Testis (tissue), 2 donors: ENCODE data around the gene PEAR1.

Experiments
- POLR2A ChIP-seq: fragments of 450-650 bp; IDR thresholded peaks from one replicate; pipeline ENCODE4 v1.6.1; 2017; ENCODE audit warnings: antibody characterized with exemption, mild to moderate bottlenecking, moderate library complexity
- TF ChIP-seq, protein P1 (sequence below), 3 experiments: fragments of 450-650 bp in 2 of 3; fragments of 200-600 bp in 1 of 3; sonication (generic) in 1 of 3; IDR thresholded peaks; one replicate each; pipeline ENCODE4 v1.5.1; 2016 to 2019; ENCODE audit warnings: antibody characterized with exemption in 3 of 3, mild to moderate bottlenecking in 2 of 3, moderate library complexity in 1 of 3

DNA sequence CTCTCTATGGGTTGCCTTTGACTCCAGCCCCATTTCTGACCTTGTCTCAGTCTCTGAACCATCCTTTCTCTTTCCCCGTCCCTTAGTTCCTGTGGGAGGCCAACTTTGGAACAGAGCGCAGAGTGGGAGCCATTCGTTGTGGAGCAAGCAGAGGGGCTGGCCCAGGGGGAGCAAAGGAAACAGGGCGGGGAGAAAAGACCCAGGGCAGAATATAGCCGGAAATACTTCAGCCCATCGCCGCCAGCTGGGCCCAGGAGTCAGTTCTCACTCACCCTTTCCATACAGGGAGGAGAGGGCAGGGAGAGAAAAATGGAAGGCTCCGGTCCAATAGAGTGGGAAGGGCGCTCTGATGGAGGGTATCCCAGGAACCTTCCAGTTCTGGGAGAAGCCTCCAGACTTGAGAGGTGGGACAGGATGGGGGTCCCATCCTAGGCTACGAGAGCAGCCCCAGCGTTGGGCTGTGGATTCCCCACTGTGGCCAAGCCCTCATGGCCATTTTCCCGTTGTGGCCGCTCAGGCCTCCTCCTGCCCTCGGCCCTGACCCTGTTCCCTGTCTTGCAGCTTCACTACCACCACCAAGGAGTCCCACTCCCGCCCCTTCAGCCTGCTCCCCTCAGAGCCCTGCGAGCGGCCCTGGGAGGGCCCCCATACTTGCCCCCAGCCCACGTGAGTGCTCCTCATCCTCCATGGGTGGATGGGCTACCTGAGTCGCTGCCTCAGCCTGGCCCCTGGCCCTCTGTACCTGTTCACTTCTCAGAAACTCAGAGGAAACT, 10.9 kb downstream of the PEAR1 start:
- TF ChIP-seq POLR2A = no peak
- TF ChIP-seq, protein P1, sequence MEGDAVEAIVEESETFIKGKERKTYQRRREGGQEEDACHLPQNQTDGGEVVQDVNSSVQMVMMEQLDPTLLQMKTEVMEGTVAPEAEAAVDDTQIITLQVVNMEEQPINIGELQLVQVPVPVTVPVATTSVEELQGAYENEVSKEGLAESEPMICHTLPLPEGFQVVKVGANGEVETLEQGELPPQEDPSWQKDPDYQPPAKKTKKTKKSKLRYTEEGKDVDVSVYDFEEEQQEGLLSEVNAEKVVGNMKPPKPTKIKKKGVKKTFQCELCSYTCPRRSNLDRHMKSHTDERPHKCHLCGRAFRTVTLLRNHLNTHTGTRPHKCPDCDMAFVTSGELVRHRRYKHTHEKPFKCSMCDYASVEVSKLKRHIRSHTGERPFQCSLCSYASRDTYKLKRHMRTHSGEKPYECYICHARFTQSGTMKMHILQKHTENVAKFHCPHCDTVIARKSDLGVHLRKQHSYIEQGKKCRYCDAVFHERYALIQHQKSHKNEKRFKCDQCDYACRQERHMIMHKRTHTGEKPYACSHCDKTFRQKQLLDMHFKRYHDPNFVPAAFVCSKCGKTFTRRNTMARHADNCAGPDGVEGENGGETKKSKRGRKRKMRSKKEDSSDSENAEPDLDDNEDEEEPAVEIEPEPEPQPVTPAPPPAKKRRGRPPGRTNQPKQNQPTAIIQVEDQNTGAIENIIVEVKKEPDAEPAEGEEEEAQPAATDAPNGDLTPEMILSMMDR (IDR thresholded peaks at IDR 0.05) = no peak
